ENCODE measurements around the gene SMIM3.

SMIM3 gene

GRCh38 chr5:150764530-150764929 is 14.0 kb upstream of the SMIM3 start:
- H3K27ac ChIP-seq = no peak overlapping the region
- no peaks in the 10 kb centered on the region for H3K9me3 ChIP-seq (ENCODE audit: control insufficient read depth, low read length)
- H3K36me3 ChIP-seq (ENCODE audit: control insufficient read depth, insufficient read depth, low read length) = no peaks in the 10 kb centered on the region
- H3K27me3 ChIP-seq (ENCODE audit: control insufficient read depth, insufficient read depth, low read length) = no peaks in the 10 kb centered on the region
- H3K4me3 ChIP-seq (ENCODE audit: low read depth, low read length) = no peak overlapping the region
- TF ChIP-seq CTCF (IDR thresholded peaks at IDR 0.05) = no peak
- peaks cover 11% of the 10 kb centered on the region for H3K4me1 ChIP-seq
- H3K4me2 ChIP-seq (ENCODE audit: low read length) = no peak overlapping the region
- H2AFZ ChIP-seq = peak overlapping the region; percentile 78
- no peak overlapping the region for H3K9ac ChIP-seq
- H3K79me2 ChIP-seq = no peaks in the 10 kb centered on the region

- no peak overlapping the region for H3K4me2 ChIP-seq (ENCODE audit: low read length)
- H3K79me2 ChIP-seq = no peaks in the 10 kb centered on the region
- no peak overlapping the region for H3K27ac ChIP-seq
- no peaks in the 10 kb centered on the region for H3K27me3 ChIP-seq (ENCODE audit: control insufficient read depth, insufficient read depth, low read length)
- no peak overlapping the region for H3K9ac ChIP-seq
- no peaks in the 10 kb centered on the region for H3K9me3 ChIP-seq (ENCODE audit: control insufficient read depth, low read length)
- no peak for TF ChIP-seq CTCF (IDR thresholded peaks at IDR 0.05)
- no peak overlapping the region for H2AFZ ChIP-seq
- peaks cover 11% of the 10 kb centered on the region for H3K4me1 ChIP-seq
- H3K4me3 ChIP-seq (ENCODE audit: low read depth, low read length) = no peak overlapping the region
- no peaks in the 10 kb centered on the region for H3K36me3 ChIP-seq (ENCODE audit: control insufficient read depth, insufficient read depth, low read length)
These were observed 13.4 kb upstream of the SMIM3 start for GRCh38 chr5:150765011-150765798.

- no peak overlapping the region for H3K27ac ChIP-seq
- no peaks in the 10 kb centered on the region for H3K27me3 ChIP-seq (ENCODE audit: control insufficient read depth, insufficient read depth, low read length)
- TF ChIP-seq CTCF (IDR thresholded peaks at IDR 0.05) = no peak
- H3K4me1 ChIP-seq = peaks cover 11% of the 10 kb centered on the region
- H3K79me2 ChIP-seq = no peaks in the 10 kb centered on the region
- no peaks in the 10 kb centered on the region for H3K36me3 ChIP-seq (ENCODE audit: control insufficient read depth, insufficient read depth, low read length)
- no peak overlapping the region for H2AFZ ChIP-seq
- no peak overlapping the region for H3K9ac ChIP-seq
- no peaks in the 10 kb centered on the region for H3K9me3 ChIP-seq (ENCODE audit: control insufficient read depth, low read length)
- H3K4me2 ChIP-seq (ENCODE audit: low read length) = no peak overlapping the region
- no peak overlapping the region for H3K4me3 ChIP-seq (ENCODE audit: low read depth, low read length)
These were observed 12.8 kb upstream of the SMIM3 start for GRCh38 chr5:150765799-150766169.

- no peak overlapping the region for H3K4me2 ChIP-seq (ENCODE audit: low read length)
- H3K9me3 ChIP-seq (ENCODE audit: control insufficient read depth, low read length) = no peaks in the 10 kb centered on the region
- no peak overlapping the region for H3K4me3 ChIP-seq (ENCODE audit: low read depth, low read length)
- no peak overlapping the region for H3K27ac ChIP-seq
- no peak overlapping the region for H2AFZ ChIP-seq
- H3K27me3 ChIP-seq (ENCODE audit: control insufficient read depth, insufficient read depth, low read length) = no peaks in the 10 kb centered on the region
- no peak overlapping the region for H3K9ac ChIP-seq
- no peaks in the 10 kb centered on the region for H3K36me3 ChIP-seq (ENCODE audit: control insufficient read depth, insufficient read depth, low read length)
- H3K79me2 ChIP-seq = no peaks in the 10 kb centered on the region
- TF ChIP-seq CTCF (IDR thresholded peaks at IDR 0.05) = no peak
- H3K4me1 ChIP-seq = peaks cover 11% of the 10 kb centered on the region
These were observed 12.3 kb upstream of the SMIM3 start for GRCh38 chr5:150766251-150766650.
